LNCAP (cell line): Measurements from ENCODE around the gene LRFN3.

ENCODE experiments used
- TF ChIP-seq, protein P1 (sequence below): fragments of 450-650 bp; IDR thresholded peaks from 2 replicates; pipeline ENCODE4 v1.5.1; 2017; ENCODE audit warnings: mild to moderate bottlenecking

LRFN3 gene

DNA sequence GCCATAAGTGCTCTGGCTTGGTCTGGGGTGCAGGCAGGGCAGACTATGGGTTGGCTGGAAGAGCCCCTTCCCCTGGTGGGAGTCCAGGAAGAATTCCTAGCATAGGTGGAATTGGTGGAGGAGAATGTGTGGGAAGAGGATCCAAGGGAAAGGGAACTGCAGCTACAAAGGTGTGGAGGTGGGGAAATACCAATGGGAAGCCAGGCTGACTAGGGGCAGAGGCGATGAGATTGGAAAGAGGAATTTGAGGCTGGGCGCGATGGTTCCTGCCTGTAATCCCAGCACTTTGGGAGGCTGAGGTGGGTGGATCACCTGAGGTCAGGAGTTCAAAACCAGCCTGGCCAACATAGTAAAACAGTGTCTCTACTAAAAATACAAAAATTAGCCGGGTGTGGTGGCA lies 54.0 kb downstream of the LRFN3 start:
- TF ChIP-seq, protein P1, sequence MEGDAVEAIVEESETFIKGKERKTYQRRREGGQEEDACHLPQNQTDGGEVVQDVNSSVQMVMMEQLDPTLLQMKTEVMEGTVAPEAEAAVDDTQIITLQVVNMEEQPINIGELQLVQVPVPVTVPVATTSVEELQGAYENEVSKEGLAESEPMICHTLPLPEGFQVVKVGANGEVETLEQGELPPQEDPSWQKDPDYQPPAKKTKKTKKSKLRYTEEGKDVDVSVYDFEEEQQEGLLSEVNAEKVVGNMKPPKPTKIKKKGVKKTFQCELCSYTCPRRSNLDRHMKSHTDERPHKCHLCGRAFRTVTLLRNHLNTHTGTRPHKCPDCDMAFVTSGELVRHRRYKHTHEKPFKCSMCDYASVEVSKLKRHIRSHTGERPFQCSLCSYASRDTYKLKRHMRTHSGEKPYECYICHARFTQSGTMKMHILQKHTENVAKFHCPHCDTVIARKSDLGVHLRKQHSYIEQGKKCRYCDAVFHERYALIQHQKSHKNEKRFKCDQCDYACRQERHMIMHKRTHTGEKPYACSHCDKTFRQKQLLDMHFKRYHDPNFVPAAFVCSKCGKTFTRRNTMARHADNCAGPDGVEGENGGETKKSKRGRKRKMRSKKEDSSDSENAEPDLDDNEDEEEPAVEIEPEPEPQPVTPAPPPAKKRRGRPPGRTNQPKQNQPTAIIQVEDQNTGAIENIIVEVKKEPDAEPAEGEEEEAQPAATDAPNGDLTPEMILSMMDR = no peak

DNA sequence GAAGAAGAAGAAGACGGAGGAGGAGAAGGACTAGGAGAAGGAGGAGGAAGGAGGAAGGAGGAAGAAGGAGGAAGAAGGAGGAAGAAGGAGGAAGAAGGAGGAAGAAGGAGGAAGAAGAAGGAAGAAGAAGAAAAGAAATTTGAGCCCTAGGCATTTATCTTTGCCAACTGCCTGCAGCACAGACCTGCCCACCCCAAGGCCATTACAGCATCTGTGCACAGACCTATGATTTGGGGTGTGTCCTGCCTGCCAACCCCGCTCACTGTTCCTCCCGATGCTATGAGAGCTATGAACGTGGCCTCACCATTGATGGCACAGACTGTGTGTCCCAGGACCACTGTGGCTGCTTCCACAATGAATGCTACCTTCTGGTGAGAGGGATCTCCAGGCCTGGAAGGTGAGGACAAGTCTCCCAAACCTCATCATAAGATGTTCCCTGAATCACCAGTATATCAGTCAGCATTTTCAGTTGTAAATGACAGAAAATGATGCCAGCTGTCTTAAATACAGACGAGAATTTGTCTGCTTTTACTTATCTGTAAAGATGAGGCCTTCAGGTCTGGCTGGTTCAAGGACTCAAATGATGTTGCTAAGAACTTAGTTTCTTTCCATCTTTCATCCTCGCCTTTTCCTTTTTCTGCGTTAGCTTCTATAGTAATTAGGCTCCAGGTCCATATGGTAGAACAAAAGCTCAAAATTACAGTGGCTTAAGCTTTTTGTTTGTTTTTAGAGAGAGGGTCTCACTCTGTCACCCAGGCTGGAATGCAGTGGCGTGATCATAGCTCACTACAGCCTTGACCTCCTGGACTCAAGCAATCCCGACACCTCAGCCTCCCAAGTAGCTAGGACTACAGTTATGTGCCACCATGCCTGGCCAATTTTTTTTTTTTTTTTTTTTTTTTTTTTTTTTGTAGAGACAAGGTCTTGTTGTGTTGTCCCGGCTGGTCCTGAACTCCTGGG lies 54.9 kb downstream of the LRFN3 start:
- TF ChIP-seq, protein P1 = no peak

DNA sequence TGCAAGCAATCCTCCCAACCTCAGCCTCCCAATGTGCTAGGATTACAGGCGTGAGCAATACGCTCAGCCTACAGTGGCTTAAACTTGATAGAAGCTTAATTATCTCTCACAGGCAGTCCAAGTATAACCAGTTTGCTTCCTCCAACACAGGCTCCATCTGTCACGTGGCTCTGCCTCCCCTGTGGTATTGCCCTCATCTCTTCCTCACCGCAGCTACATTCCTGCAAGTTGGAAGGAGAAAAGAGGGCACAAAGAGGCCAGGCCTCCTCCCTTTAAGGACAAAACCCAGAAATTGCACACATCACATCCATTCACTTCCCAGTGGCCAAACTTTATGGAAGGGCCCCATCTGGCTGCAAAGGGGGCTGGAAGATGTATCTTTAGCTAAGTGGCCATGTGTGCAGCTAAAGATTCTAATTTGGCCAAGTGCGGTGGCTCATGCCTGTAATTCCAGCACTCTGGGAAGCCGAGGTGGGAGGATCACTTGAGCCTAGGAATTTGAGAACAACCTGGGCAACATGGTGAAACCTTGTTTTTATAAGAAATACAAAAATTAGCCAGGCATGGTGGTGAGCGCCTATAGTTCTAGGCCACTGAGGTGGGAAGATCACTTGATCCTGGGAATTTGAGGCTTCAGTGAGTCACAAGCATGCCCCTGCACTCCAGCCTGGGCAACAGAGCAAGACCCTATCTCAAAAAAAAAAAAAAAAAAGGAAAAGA lies 55.7 kb downstream of the LRFN3 start:
- TF ChIP-seq, protein P1 = no peak

DNA sequence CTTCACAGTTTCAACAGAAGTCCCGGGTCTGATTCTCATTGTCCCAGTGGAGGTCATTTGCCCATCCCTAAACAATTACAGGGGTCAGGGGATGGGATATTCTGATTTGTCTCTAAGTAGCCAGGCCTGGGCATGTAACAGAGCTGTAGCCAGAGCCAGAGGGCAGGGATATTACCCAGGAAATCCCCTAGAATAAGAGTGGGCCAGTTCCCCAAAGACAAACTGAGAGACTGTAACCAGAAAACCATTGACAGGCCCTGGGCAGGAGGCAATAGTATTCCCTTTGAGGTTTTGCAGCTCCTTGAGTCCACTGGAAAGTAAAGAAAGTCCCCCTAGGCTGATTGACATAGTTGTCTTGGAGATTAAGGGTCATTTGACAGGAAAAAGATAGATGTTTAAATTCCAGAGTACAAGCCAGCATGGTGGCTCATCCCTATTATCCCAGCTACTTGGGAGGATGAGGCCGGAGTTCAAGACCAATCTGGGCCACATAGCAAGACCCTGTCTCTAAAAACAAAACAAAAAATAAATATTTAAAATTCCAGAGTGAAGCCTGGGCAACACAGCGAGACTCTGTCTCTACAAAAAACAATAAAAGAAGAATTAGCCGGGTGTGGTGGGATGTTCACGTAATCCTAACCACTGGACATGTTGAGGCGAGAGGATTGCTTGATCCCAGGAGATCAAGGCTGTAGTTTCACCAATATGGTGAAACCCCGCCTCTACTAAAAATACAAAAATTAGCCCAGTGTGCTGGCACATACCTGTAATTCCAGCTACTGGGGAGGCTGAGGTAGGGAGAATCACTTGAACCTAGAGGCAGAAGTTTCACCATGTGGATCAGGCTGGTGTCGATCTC lies 57.0 kb downstream of the LRFN3 start:
- TF ChIP-seq, protein P1 = no peak

DNA sequence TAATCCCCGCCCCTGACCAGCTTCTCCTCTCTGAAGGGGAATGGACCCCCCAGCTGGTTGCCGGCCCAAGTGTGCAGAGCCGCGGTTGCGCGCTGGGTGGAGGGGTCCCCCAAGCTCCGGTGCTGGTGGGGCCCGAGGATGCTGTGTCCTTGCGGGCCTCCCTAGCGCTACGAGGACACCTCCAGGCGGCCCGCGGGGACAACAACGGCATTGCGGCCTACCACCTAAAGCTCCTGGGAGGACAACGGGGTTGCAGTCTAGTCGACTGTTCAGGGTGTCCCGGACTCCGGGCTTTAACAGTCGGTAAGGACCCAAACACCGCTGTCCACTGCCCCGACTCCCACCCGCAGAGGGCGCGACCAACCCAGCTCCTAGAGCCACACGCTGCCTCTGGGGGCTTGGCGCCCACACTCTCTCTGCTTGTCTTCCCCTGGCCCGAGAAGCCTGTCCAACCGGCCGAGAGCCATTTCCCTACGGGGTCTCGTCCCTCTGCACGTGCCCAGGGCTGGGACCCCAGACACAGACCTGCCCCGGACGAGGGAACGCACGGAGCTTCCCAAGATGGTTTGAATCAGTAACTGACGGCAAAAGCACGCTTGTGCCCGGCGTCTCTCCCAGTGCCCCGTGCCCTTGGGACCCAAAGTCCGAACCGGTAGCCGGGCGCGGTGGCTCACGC lies 57.9 kb downstream of the LRFN3 start:
- TF ChIP-seq, protein P1 = no peak
